Measurements from ENCODE around the gene MMP1.

DNA sequence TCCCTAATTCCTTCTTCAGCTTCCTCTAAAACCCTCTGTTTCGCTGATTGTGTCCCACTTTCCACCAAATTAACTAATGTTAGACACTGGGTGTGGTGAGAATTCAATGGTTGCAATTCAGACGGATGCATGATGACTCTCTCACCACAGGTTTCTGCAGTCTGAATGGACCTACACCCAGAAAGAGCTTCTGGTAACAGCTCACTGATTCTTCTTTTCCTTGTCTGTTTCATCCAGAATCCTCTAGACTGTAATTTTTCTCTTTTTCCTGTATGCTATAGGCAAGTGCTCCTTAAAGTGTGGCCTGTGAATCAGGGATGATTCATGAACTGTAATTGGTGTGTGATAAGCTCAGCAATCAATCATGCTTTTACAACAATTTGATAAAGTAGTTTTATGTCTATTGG, 35.6 kb downstream of the MMP1 start:
- TF ChIP-seq, protein P1, sequence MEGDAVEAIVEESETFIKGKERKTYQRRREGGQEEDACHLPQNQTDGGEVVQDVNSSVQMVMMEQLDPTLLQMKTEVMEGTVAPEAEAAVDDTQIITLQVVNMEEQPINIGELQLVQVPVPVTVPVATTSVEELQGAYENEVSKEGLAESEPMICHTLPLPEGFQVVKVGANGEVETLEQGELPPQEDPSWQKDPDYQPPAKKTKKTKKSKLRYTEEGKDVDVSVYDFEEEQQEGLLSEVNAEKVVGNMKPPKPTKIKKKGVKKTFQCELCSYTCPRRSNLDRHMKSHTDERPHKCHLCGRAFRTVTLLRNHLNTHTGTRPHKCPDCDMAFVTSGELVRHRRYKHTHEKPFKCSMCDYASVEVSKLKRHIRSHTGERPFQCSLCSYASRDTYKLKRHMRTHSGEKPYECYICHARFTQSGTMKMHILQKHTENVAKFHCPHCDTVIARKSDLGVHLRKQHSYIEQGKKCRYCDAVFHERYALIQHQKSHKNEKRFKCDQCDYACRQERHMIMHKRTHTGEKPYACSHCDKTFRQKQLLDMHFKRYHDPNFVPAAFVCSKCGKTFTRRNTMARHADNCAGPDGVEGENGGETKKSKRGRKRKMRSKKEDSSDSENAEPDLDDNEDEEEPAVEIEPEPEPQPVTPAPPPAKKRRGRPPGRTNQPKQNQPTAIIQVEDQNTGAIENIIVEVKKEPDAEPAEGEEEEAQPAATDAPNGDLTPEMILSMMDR (IDR thresholded peaks at IDR 0.05; ENCODE audit: low read depth, low read length, missing input control), result no peak
- TF ChIP-seq TAF1 (conservative IDR thresholded peaks at IDR 0.05) (no peak), SP1 (IDR thresholded peaks at IDR 0.05) (no peak), HNF4G (IDR thresholded peaks at IDR 0.05) (no peak), JUND (IDR thresholded peaks at IDR 0.05) (no peak), YY1 (IDR thresholded peaks at IDR 0.05) (no peak), RAD21 (IDR thresholded peaks at IDR 0.05) (no peak)
- TF ChIP-seq, protein P2, sequence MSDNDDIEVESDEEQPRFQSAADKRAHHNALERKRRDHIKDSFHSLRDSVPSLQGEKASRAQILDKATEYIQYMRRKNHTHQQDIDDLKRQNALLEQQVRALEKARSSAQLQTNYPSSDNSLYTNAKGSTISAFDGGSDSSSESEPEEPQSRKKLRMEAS (IDR thresholded peaks at IDR 0.05), result no peak
- TF ChIP-seq, protein P3, sequence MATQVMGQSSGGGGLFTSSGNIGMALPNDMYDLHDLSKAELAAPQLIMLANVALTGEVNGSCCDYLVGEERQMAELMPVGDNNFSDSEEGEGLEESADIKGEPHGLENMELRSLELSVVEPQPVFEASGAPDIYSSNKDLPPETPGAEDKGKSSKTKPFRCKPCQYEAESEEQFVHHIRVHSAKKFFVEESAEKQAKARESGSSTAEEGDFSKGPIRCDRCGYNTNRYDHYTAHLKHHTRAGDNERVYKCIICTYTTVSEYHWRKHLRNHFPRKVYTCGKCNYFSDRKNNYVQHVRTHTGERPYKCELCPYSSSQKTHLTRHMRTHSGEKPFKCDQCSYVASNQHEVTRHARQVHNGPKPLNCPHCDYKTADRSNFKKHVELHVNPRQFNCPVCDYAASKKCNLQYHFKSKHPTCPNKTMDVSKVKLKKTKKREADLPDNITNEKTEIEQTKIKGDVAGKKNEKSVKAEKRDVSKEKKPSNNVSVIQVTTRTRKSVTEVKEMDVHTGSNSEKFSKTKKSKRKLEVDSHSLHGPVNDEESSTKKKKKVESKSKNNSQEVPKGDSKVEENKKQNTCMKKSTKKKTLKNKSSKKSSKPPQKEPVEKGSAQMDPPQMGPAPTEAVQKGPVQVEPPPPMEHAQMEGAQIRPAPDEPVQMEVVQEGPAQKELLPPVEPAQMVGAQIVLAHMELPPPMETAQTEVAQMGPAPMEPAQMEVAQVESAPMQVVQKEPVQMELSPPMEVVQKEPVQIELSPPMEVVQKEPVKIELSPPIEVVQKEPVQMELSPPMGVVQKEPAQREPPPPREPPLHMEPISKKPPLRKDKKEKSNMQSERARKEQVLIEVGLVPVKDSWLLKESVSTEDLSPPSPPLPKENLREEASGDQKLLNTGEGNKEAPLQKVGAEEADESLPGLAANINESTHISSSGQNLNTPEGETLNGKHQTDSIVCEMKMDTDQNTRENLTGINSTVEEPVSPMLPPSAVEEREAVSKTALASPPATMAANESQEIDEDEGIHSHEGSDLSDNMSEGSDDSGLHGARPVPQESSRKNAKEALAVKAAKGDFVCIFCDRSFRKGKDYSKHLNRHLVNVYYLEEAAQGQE (IDR thresholded peaks at IDR 0.05), result no peak
- TF ChIP-seq, protein P4, sequence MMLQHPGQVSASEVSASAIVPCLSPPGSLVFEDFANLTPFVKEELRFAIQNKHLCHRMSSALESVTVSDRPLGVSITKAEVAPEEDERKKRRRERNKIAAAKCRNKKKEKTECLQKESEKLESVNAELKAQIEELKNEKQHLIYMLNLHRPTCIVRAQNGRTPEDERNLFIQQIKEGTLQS (IDR thresholded peaks at IDR 0.05), result no peak
